Activated CD4-positive, CD25-positive, alpha-beta regulatory T cell (primary cell): ENCODE data around the gene GFOD1.

Source experiments
- DNase-seq, 4 experiments: peaks; one replicate each; lab custom pipeline; 2025; lab: John Stamatoyannopoulos, UW

GFOD1 gene

GRCh38 chr6:13425270-13425873, 62.0 kb downstream of the GFOD1 start:
- DNase-seq, result no peak

GRCh38 chr6:13423252-13423651, 64.1 kb downstream of the GFOD1 start:
- DNase-seq, result no peak

GRCh38 chr6:13422681-13423221, 64.6 kb downstream of the GFOD1 start:
- DNase-seq, result no peak

- no peak for DNase-seq
Observed at GRCh38 chr6:13421425-13422059, 65.9 kb downstream of the GFOD1 start.

GRCh38 chr6:13420269-13420668, 67.1 kb downstream of the GFOD1 start:
- no peak for DNase-seq

GRCh38 chr6:13419422-13420195, 67.8 kb downstream of the GFOD1 start:
- no peak for DNase-seq

GRCh38 chr6:13418844-13419243, 68.6 kb downstream of the GFOD1 start:
- DNase-seq, result no peak

GRCh38 chr6:13417954-13418353, 69.4 kb downstream of the GFOD1 start:
- DNase-seq, result no peak

GRCh38 chr6:13417431-13417830, 70.0 kb downstream of the GFOD1 start:
- no peak for DNase-seq

GRCh38 chr6:13415283-13415682, 72.1 kb downstream of the GFOD1 start:
- DNase-seq, result no peak

- DNase-seq, result no peak
Observed at GRCh38 chr6:13413900-13414555, 73.4 kb downstream of the GFOD1 start.

GRCh38 chr6:13413466-13413862, 73.9 kb downstream of the GFOD1 start:
- no peak for DNase-seq

- no peak for DNase-seq
Observed at GRCh38 chr6:13412639-13413465, 74.5 kb downstream of the GFOD1 start.

GRCh38 chr6:13412211-13412610, 75.2 kb downstream of the GFOD1 start:
- DNase-seq, result no peak

- no peak for DNase-seq
Observed at GRCh38 chr6:13411484-13411883, 75.9 kb downstream of the GFOD1 start.

GRCh38 chr6:13409991-13410390, 77.4 kb downstream of the GFOD1 start:
- no peak for DNase-seq

GRCh38 chr6:13407709-13408695, 79.4 kb downstream of the GFOD1 start:
- no peak for DNase-seq

GRCh38 chr6:13407368-13407708, 80.1 kb downstream of the GFOD1 start:
- no peak for DNase-seq

- DNase-seq, result no peak
Observed at GRCh38 chr6:13406781-13407180, 80.6 kb downstream of the GFOD1 start.

- DNase-seq, result no peak
Observed at GRCh38 chr6:13405961-13406477, 81.4 kb downstream of the GFOD1 start.
